GM12865 (cell line): Measurements from ENCODE around the gene PTCH1.

Experiments used
- DNase-seq: peaks from one replicate; pipeline ENCODE4 v3.0.0; 2010; ENCODE audit warnings: low read depth
- H3K4me3 ChIP-seq: 2 replicates; pipeline ENCODE4 v1.5.1; 2011; ENCODE audit warnings: mild to moderate bottlenecking, low read depth, low read length, control low read depth
- CTCF ChIP-seq: IDR thresholded peaks from 2 replicates; pipeline ENCODE4 v1.5.1; 2011; ENCODE audit warnings: low read length, control low read depth, low read depth, inconsistent platforms; ENCODE audit not compliant: insufficient read depth; ENCODE audit errors: missing control alignments

Gene PTCH1

GRCh38 chr9:95459851-95460517, 56.8 kb downstream of the PTCH1 start:
- no peak for TF ChIP-seq CTCF
- H3K4me3 ChIP-seq: no peak overlapping the region
- DNase-seq: no peak

DNA sequence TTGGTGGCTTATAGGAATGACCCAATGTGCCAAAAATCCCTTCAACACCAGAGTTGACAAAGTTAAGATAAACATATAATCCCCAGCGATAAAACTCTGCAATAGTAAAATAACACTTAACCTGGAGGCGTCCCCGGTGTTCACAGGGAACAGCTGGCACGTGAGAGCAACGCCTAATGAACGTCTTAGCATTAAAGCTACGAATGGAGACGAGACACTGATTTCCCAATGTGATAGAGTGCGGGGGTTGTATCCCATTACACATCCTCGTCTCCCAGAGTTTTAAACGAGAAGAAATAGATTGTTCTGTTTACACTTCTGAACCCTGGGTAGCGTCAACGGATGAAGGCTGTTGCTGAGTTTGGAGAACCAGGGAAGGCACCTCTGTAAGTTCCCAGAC, 57.6 kb downstream of the PTCH1 start:
- DNase-seq: no peak
- H3K4me3 ChIP-seq: no peak overlapping the region
- TF ChIP-seq CTCF: no peak

DNA sequence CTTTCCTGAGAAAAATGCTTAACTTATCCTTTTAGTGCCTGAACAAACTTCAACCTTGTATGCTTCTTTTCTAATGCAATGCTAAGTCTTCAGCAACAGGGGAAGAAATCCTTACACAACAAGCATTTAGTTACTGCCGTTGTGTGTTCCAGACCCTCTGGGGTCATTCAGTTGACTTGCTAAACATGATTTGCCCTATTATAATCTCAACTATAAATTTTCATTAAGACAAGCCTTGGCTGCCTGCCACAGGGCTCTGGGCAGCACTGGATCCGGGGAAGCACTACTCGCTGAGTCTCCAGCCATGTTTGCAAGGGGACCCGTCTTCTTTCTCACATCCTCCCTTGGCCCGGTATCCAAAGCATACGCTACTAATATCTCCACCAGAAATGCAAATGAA, 58.1 kb downstream of the PTCH1 start:
- no peak for TF ChIP-seq CTCF
- DNase-seq: no peak
- H3K4me3 ChIP-seq: no peak overlapping the region

DNA sequence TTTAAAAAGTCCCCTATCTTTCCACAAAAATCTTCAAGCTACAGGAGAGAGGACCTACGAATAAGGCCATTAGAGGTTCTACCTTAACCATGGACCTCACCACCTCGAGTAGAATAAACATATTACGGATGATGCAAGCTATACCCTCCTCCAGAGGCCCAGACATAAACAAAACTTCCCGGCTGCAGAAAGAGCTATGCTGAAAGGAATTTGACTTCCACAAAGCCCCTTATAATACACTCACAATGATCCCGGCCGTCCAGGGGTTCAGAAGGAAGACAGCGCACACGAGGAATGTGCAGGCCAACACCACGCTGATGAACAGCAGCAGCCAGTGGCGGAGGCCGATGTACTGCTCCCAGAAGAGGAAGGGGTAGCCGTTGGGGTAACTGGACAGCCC, 59.0 kb downstream of the PTCH1 start:
- TF ChIP-seq CTCF: no peak
- H3K4me3 ChIP-seq: no peak overlapping the region
- DNase-seq: no peak

DNA sequence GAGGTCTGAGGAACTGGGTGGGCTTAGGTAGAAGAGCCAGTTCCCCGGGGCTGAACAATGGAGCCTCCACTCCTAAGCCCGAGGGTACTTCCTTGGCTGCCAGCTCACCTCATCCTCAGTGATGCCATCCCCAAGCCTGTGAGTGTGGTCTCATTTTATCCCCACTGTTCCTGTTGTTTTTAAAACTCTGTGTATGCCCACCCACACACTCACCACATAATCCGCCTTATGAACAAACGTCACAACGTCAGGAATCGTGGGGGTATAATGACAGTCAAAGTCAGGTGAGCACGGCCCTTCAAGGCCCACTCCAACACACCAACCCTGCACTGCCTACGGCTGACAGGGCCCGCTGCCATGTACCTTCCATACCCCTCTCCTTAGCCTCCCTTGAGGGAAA, 61.1 kb downstream of the PTCH1 start:
- no peak overlapping the region for H3K4me3 ChIP-seq
- no peak for DNase-seq
- no peak for TF ChIP-seq CTCF

GRCh38 chr9:95452176-95452575, 64.6 kb downstream of the PTCH1 start:
- no peak for TF ChIP-seq CTCF
- DNase-seq: no peak
- H3K4me3 ChIP-seq: no peak overlapping the region

DNA sequence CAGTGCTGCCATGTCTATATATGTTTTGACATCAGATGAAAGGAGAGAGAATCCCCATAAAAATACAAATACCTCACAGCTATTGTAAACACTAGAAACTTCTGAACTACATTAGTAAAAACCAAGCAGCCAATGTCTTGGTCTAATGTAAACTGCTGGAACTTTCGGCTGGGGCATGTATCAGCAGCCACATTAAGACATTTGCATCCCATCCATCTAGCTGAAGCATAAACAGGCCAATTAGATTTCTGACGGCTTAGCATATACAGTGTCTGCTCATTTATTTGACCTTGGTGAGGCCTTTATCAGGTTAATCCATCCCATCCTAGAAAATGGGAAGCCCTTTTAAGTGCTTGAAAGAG, 65.7 kb downstream of the PTCH1 start:
- no peak for DNase-seq
- no peak for TF ChIP-seq CTCF
- no peak overlapping the region for H3K4me3 ChIP-seq
